Adrenal gland (tissue), 5 donors: ENCODE measurements around the gene ANKS4B.

Experiments used
- POLR2A ChIP-seq, 2 donors: fragments of 450-650 bp; IDR thresholded peaks; one replicate each; pipeline ENCODE4 v1.6.1; 2017; ENCODE audit warnings: antibody characterized with exemption in 2 of 2, mild to moderate bottlenecking in 2 of 2, moderate library complexity in 1 of 2
- TF ChIP-seq, protein P1 (sequence below), 6 experiments: fragments of 450-650 bp in 4 of 6; fragments of 200-600 bp in 2 of 6; sonication (generic) in 1 of 6; IDR thresholded peaks; 1 replicate in 5 of 6; 2 replicates in 1 of 6; pipeline versions ENCODE4 v1.5.1 to v1.8.0; 2016 to 2021; ENCODE audit warnings: antibody characterized with exemption in 6 of 6, mild to moderate bottlenecking in 2 of 6, moderate library complexity in 1 of 6
- donor health status: DM: no; HTN: no; CAD: no.

DNA sequence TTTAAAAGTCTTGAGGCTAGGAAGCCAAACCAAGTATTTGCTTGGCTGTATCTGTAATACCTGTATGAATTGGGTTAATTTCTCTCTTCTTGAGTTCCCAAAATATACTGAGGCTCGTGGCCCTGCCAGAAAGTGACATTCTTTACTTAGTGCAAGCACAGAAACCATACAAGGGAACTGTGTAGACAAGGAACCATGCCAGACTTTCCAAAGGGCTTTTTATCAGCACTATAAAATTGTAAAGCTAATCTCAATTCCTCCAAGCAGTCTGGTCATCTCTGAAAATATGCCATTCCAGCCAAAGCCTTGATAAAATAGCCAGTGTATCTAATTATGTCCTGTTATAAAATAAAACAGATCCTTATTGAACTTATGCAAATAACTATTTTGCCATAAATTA is 51.8 kb downstream of the ANKS4B start:
- TF ChIP-seq, protein P1, sequence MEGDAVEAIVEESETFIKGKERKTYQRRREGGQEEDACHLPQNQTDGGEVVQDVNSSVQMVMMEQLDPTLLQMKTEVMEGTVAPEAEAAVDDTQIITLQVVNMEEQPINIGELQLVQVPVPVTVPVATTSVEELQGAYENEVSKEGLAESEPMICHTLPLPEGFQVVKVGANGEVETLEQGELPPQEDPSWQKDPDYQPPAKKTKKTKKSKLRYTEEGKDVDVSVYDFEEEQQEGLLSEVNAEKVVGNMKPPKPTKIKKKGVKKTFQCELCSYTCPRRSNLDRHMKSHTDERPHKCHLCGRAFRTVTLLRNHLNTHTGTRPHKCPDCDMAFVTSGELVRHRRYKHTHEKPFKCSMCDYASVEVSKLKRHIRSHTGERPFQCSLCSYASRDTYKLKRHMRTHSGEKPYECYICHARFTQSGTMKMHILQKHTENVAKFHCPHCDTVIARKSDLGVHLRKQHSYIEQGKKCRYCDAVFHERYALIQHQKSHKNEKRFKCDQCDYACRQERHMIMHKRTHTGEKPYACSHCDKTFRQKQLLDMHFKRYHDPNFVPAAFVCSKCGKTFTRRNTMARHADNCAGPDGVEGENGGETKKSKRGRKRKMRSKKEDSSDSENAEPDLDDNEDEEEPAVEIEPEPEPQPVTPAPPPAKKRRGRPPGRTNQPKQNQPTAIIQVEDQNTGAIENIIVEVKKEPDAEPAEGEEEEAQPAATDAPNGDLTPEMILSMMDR (IDR thresholded peaks at IDR 0.05), result no peak
- TF ChIP-seq POLR2A (IDR thresholded peaks at IDR 0.05), result no peak
